GM21723 (cell line): Measurements from ENCODE around the gene CHIT1.
"Not testable (repeated sequence)": the region's sequence is repeated elsewhere in the genome, so short reads cannot be mapped to it uniquely, and the experiment has no call there.

Experiments
- ATAC-seq: cut with Tn5 transposase; IDR thresholded peaks from one replicate; pipeline ENCODE4 v1.9.1; 2021; ENCODE audit warnings: mild to moderate bottlenecking, moderate library complexity; ENCODE audit not compliant: unreplicated experiment

CHIT1 gene

GRCh38 chr1:203266140-203266539 lies 36.7 kb upstream of the CHIT1 start:
- ATAC-seq: not testable (repeated sequence)

DNA sequence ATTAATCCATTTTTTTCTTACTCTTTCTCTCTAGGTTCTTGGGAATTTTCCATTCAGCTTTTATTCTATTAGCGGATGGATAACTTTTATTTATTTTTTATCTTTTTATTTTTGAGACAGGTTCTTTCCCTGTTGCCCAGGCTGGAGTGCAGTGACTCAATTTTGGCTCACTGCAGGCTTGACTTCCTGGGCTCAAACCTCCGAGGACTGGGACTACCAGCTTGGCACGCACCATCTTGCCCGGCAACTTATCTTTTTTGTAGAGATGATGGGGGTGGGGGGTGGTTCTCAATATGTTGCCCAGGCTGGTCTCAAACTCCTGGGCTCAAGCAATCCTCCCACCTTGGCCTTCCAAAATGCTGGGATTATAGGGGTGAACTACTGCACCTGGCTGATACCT lies 36.1 kb upstream of the CHIT1 start:
- no peak for ATAC-seq

DNA sequence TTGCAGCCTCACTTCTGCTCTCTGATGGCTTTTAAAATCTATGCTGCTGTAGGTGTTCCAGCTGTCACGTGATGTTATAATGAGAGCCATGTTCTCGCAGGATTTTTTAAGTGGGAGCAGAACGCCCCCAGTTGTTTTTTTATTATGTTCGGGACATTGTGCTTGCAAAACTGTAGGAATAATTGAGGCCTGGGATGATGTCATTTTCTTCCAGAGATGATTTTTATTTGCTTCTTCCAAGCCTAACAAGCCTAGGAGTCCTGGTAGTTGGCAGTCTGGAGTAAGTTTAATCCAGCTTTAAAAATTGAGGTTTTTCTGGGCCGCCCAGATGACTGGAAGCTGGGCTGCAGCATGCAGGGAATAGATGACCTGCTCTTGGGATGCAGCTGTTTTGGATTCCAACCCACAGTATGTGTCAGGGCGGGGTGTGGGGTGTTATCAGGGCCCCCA lies 34.6 kb upstream of the CHIT1 start:
- ATAC-seq: no peak

DNA sequence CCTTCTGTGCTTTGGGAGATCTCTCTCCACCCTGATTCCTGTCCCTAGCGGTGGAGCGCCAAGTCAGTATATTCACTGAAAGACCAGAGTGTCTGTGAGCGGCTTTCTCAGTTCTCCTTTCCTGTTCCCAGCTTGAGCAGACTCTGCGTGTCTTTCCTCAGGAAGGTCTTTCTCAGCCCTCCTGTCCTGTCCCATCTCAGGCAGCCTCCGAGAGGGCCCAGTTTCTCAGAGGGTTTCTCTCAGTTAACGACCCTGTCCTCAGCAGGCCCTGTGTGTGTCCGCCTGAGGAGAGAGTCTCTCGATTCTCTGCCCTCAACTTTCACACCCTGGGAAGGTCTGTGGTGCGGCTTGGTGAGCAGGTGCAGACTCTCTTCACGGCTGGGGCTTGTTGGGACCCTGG lies 34.0 kb upstream of the CHIT1 start:
- no peak for ATAC-seq

- ATAC-seq: not testable (repeated sequence)
Measured at GRCh38 chr1:203256636-203257035, 27.2 kb upstream of the CHIT1 start.

DNA sequence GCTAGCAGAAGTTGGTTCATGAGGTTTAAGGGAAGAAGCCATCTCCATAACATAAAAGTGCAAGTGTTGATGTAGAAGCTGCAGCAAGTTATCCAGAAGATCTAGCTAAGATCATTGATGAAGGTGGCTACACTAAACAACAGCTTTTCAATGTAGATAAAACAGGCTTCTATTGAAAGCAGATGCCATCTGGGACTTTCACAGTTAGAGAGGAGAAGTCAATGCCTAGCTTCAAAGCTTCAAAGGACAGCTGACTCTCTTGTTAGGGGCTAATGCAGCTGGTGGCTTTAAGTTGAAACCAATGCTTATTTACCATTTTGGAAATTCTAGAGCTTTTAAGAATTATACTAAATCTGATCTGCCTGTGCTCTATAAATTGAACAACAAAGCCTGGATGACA lies 25.3 kb upstream of the CHIT1 start:
- not testable (repeated sequence) for ATAC-seq

DNA sequence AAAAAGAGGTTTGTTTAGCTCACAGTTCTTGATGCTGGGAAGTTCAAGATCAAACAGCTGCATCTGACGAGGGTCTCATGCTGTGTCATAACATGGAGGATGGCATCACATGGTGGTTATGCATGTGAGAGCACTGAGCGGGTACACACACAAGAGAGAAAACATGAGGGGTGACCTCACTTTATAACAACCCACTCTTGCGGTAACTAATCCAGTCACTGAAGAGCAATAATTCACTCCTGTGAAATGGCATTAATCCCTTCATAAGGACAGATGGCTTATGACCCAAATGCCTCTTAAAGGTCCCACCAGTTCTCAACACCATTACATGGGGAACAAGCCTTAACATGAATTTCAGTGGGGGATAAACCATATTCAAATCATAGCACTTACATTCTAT lies 23.2 kb upstream of the CHIT1 start:
- ATAC-seq: no peak

DNA sequence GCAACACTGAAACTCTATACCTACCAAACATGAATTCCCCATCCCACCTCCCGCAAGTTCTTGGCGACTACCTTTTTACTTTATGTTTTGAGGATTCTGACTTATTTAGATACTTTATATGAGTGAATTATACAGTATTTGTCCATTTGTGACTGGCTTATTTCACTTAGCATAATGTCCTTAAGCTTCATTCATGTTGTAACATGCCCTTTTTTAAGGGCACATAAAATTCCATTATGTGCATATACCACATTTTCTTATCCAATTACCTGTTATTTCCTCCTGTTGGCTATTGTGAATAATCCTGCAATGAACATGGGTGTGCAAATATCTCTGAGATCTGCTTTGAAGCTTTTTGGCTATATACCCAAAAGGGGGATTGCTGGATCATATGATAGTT lies 22.0 kb upstream of the CHIT1 start:
- ATAC-seq: no peak

GRCh38 chr1:203250911-203251310 lies 21.4 kb upstream of the CHIT1 start:
- no peak for ATAC-seq

GRCh38 chr1:203244776-203245175 lies 15.3 kb upstream of the CHIT1 start:
- no peak for ATAC-seq

DNA sequence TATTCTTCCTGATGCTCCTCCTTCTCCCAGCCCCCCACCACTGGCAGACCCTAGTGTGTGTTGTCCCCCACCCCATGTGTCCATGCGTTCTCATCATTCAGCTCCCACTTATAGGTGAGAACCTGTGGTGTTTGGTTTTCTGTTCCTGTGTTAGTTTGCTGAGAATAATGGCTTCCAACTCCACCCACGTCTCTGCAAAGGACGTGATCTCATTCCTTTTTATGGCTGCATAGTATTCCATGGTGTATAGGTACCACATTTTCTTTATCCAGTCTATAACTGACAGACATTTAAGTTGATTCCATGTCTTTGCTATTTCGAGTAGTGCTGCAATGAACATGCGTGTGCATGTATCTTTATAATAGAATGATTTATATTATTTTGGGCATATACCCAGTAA lies 12.2 kb upstream of the CHIT1 start:
- not testable (repeated sequence) for ATAC-seq

DNA sequence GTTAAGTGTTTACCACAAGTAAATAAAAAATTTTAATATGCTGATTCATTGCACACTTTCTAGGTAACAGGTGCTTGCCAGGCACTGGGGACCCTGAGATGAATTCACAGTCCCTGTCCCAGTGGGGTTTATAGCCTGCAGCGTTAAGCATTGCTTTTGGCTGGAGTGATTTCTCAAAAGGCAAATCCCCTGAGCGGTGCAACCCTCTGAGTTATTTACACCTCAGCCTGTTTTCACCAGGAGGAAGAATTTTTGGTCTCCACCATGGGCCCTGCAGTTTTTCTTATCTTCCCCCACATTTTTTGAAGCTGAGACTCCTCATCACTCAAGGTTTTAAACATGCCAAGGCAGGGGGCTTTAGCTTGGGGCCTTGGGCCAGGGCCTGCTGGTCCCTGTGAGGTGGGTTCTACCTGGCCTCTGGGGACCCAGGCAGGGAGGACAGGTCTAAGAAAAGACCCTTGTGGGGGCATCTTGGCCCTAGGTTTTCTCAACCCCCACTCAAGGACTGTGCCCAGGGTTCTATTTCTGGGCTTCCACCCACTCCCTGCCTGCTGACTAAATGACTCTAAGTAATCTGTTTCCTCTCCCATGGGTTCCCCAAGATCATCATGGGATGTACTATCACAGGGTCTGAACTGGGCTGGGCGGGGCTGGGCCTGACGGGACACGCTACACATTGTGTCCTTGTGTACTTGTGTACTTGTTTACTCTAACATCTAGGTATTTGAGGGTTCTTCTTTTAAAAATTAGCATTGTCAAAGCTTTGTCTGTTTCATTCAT lies 10.2 kb upstream of the CHIT1 start:
- no peak for ATAC-seq

DNA sequence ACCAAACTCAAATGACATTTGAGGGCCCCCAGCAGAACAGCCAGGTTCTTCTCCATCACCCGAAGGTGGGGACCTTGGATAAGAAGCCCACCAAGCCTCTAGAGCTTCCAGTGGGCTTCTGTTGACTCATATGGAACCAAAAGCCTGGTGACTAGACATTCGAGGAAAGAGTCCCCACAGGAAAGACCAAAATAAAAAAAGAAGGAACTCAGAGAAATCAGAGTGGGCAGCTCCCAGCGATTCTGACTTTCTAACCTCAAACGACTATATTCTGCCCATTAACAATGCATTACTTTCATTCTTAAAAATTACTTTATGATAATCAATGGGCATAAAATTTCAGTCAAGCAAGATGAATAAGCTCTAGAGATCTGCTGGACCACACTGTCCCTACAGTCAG lies 9.6 kb upstream of the CHIT1 start:
- ATAC-seq: no peak

DNA sequence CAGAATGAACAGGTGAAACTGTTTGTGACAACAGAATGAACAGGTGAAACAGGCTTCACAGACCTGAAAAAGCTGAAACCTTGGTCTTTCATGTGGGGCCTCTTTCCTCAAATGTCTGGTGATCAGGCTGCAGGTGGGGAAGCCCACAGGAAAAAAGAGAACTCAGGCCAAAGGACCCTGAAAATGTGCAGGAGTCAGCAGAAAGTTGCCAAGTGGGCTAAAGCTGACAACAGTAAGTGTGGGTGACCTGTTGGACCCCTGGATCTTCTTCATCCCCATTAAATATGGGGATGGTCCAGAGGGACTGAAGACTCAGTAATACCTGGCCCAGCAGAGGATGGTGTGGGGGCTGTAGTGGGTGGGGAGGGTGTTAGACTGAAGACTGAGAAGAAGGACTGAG lies 9.1 kb upstream of the CHIT1 start:
- ATAC-seq: no peak

DNA sequence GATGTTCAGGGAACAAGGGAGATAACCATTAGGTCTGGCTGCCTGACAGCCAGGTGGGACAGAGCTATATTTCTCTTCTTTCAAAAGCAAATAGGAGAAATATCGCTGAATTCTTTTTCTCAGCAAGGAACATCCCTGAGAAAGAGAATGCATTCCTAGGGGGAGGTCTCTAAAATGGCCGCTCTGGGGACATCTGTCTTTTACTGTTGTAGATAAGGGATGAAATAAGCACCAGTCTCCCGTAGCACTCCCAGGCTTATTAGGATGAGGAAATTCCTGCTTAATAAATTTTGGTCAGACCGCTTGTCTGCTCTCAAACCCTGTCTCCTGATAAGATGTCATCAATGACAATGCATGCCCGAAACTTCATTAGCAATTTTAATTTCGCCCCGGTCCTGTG lies 5.4 kb upstream of the CHIT1 start:
- ATAC-seq: not testable (repeated sequence)

DNA sequence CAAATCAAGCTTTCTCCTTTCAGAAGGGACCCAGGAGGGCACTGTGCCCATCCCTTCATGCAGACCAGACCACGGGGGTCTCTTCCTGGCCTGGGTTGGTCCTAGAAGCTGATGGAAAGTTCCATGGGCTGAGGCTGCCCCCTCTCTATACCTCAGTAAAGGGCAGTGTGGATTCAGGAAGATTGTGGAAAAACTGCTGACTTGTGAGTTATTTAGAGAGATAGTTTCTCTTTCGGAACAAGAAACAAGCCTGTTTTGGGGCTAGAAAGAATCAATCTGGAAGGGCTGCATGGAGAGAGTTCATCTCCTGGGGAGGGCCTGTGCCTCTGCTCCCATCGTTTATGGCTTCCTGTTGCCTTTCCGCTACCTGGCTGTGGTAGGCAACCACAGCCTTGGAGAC lies 803 bp downstream of the CHIT1 start:
- no peak for ATAC-seq

- no peak for ATAC-seq
Measured at GRCh38 chr1:203227371-203228083, 1.9 kb downstream of the CHIT1 start.

DNA sequence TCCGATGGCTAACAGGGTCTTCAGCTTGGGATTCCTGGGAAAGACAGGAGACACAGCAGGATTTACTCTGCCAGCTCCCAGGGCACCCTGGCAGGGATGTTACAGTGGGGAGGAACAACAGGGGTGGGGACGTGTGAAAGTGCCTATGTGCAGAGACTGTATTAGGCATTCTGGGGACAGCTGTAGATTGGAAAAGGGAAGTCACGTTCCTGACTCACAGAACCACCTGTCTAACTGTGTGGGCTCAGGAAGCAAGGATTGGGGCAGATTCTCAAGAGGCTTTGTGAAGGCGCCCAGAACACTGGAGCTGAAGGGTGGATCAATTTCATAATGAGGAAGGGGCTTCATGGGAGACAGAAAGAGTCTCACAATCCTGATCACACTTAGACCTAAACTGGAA lies 4.4 kb downstream of the CHIT1 start:
- no peak for ATAC-seq

DNA sequence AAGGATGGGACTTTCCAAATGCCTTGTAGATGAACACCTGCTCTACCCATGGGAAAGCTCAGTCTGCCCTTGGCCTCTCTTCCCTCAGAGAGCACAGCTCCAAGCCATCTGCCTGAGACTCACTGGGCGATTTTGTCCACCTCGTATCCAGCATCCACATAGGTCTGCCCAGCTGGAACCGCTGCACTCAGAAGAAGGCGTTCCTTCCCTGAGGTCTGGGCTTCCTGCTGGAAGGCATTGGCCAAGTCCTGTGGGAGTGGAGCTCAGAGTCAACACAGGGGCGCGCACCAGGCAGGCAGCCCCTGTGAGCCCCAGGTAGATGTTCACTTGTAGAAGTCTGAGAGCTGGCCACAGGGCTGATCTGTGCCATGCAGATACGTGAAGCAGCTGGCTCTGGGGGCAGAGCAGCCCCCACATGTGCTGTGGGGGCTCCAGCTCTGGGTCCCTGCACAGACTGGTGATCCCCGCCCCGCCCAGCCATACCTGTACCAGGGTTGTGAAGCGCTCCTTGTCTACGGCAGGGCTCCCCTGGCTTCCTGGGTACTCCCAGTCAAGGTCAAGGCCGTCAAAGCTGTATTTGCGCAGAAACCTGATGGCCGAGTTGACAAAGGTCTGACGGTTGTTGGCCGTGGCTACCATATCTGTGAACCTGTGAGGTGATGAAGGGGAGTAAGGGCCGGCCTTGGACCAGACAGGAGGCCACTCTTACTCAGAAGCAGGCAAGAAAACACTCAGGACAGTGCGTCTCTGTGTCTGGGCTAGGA lies 6.3 kb downstream of the CHIT1 start:
- no peak for ATAC-seq

DNA sequence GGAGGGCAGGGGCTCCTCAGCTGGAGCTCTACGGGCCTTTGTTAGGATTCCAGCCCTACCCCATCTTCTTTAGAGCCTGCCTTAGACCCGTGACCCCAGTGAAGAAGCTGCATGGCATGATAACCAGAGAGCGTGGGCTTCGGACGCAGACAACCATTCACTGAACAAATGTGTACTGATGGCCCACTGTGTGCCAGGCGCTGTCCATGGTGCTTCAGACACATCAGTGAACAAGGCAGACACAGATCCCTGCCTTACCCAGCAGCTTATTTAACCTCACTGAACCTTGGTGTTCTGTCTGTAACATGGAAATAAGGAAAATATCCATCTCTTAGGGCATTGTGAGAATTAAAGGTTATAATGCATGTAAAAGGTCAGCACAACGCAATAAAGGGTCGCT lies 9.5 kb downstream of the CHIT1 start:
- ATAC-seq: no peak

- no peak for ATAC-seq
Measured at GRCh38 chr1:203219171-203219570, 10.3 kb downstream of the CHIT1 start.

DNA sequence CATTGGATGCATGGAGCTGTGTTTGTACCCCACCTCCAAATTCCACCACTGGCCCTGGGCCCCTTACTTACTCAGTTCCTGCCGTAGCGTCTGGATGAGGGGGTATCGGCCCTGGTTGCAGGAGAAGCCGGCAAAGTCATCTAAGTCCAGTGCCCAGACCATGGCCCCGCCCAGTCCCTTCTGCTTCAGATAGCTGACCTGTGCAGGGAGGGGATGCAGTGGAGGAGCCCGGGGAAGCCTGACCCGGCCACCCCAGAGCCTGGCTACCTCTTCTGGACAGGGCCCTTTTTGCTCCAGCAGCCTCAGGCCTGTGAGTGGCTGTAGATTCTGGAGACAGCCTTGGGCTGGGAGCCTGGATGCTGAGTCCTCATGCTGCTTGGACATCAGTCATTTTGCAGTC lies 11.8 kb downstream of the CHIT1 start:
- no peak for ATAC-seq
